ENCODE data around the gene CCDC92B.

The CCDC92B gene

DNA sequence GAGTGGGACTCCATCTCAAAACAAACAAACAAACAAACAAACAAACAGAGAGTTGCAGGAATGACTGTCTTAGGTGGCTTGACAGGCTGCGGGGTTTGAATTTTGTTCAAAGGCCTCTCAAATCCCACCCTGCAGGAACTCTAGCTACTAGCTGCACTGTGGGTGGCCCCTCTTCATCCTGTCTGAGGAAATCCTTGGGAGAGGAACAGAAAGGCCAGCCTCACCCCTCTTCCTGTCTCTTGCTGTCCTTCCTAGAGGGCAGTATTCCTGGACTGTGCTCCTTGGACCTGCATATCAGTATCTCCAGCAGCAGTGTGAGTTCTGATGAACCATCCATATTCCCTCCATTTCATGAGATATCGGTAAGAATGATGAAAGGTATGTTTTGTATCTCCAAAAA lies 2.0 kb upstream of the CCDC92B start:
- Histone ChIP-seq H3K9ac (no peak overlapping the region), H3K27me3 (peaks cover 74% of the 10 kb centered on the region), H3K36me3 (no peaks in the 10 kb centered on the region), H3K4me2 (no peak overlapping the region), H3K27ac (no peak overlapping the region), H4K20me1 (peaks cover 25% of the 10 kb centered on the region; the same call in 1 of the 2 replicates), H3K4me3 (no peak overlapping the region), H3K9me3 (peaks cover 6% of the 10 kb centered on the region; the same call in 1 of the 2 replicates), H3K4me1 (no peaks in the 10 kb centered on the region)
- no peak for TF ChIP-seq Cebpa-rat (IDR thresholded peaks at IDR 0.05)

DNA sequence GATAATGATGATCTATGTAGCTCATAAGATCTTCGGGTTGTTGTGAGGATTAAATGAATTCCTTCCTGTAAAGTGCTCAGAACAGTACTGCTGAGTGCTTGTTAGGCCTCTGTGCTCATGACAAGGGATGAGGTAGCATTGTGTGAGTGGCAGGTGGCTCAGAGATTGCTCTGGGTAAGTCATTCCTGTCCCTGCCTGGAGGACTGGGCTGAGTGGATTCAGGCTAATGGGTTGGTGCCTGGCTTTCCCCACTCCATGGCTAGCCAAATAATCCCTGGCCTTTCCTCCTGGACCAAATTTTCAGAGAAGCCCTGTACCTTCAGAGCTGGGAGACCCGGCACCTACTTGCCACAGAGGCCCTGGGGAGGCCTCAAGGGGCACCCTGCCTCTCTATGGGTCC lies 1.3 kb upstream of the CCDC92B start:
- Histone ChIP-seq H3K36me3 (no peaks in the 10 kb centered on the region), H3K9ac (no peak overlapping the region), H3K4me2 (no peak overlapping the region), H3K9me3 (no peaks in the 10 kb centered on the region; the same call in 1 of the 2 replicates), H3K4me1 (no peaks in the 10 kb centered on the region), H3K27ac (no peak overlapping the region), H3K27me3 (peaks cover 66% of the 10 kb centered on the region), H3K4me3 (no peak overlapping the region), H4K20me1 (peaks cover 25% of the 10 kb centered on the region; the same call in 1 of the 2 replicates)
- no peak for TF ChIP-seq Cebpa-rat (IDR thresholded peaks at IDR 0.05)

DNA sequence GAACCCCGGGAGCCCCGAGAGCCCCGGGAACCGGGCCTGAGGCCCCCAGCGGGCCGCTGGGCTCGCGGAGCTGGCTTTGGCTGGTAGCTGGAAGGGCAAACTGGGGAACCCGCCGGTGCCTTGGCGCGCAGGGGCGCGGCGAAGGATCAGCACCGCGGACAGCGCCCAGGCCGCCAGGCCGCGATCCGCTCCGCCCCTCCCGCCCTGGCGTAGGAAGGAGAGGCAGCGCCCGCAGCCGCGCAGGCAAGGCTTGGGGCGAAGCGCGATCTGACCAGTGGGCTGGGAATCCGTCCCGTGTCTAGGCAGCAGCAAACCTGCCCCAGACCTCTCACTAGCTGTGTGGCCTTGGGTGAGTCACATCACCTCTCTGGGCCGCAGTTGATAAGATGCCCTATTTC lies 331 bp upstream of the CCDC92B start:
- no peak for TF ChIP-seq Cebpa-rat (IDR thresholded peaks at IDR 0.05)
- Histone ChIP-seq H3K4me1 (no peaks in the 10 kb centered on the region), H3K4me3 (no peak overlapping the region), H3K4me2 (0 out of 2 replicates have a peak overlapping the region, but pooled peaks have one; percentile 11), H3K9ac (no peak overlapping the region), H3K27ac (no peak overlapping the region), H4K20me1 (peaks cover 25% of the 10 kb centered on the region; the same call in 1 of the 2 replicates), H3K27me3 (peaks cover 57% of the 10 kb centered on the region), H3K9me3 (no peaks in the 10 kb centered on the region), H3K36me3 (no peaks in the 10 kb centered on the region)

DNA sequence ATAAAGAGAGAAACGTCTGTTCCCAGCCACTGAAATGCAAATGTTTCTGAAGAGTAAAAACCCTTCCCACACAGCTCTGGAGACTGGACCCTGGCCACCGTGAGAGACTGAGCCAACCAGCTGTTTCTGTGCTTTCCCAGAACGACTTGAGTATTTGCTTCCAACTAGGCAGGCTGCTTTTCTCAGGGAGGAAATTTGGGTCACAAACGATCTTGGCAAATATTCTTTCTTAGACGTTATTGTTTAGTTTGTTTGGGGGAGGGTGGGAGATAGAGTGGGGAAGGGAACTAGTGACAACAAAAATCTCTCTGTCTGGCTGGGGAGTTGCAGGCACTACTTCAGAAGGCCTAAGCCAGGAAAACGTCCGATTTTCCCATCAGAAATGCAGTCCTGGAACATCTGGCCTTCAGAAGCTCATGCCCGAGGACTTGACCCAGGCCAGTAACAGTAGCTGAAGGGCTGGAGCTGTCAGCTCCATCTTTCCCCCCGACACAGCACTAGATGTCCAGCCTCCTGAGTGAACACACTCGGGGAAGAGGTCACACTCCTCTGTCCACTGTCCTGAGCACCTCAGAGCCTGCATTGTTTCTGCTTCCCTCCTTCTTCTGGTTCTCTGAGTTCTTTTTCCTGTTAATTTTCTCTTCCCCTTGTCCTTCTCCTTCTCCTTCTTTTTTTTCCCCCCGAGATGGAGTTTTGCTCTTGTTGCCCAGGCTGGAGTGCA lies 4.0 kb downstream of the CCDC92B start:
- Histone ChIP-seq H3K9ac (no peak overlapping the region), H3K9me3 (no peaks in the 10 kb centered on the region), H3K4me2 (no peak overlapping the region), H4K20me1 (peaks cover 21% of the 10 kb centered on the region; the same call in 1 of the 2 replicates), H3K27ac (no peak overlapping the region), H3K4me3 (no peak overlapping the region), H3K4me1 (no peaks in the 10 kb centered on the region), H3K27me3 (peaks cover 30% of the 10 kb centered on the region), H3K36me3 (no peaks in the 10 kb centered on the region)
- TF ChIP-seq Cebpa-rat (IDR thresholded peaks at IDR 0.05) = no peak

DNA sequence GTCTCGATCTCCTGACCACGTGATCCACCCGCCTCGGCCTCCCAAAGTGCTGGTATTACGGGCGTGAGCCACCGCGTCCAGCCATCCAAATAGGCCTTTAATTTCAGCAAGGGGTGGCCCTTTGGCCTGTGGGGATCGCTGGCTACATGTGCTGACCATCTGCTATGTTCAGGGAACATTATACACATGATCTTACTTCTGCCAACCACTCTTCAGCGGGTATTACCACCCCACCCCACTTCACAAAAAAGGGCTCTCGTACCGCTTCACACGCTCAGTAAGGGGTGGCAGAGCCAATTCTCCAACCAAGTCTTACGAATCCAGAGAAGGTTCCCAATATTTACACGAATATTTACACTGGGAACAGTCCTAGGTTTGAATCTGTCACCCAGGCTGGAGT lies 11.8 kb downstream of the CCDC92B start:
- Histone ChIP-seq H3K27me3 (no peaks in the 10 kb centered on the region), H4K20me1 (no peaks in the 10 kb centered on the region), H3K4me2 (no peak overlapping the region), H3K9ac (no peak overlapping the region), H3K36me3 (no peaks in the 10 kb centered on the region), H3K4me1 (no peaks in the 10 kb centered on the region), H3K27ac (no peak overlapping the region), H3K4me3 (no peak overlapping the region), H3K9me3 (no peaks in the 10 kb centered on the region)
- no peak for TF ChIP-seq Cebpa-rat (IDR thresholded peaks at IDR 0.05)

DNA sequence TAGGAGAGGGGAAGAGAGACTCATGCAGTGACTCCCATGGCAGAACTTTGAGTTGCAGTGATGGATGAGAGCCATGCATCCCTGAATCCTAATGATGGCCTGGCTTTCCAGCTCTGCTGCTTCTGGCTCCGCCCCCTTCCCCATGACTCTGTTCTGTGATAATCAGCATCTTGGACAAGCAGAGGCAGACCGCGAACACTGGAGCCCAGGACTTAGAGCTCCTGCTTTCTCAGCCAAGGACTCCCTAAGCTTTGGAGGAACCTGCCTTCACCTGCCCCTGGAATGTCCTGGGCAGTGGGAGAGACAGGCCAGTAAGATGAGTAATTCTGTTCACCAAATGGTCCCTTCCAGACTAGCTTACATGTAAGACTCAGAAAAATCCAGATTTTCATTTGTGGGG lies 12.5 kb downstream of the CCDC92B start:
- H3K4me3 ChIP-seq = no peak overlapping the region
- H3K4me1 ChIP-seq = no peaks in the 10 kb centered on the region
- TF ChIP-seq Cebpa-rat (IDR thresholded peaks at IDR 0.05) = no peak
- no peaks in the 10 kb centered on the region for H3K27me3 ChIP-seq
- no peaks in the 10 kb centered on the region for H4K20me1 ChIP-seq
- no peak overlapping the region for H3K9ac ChIP-seq
- no peak overlapping the region for H3K27ac ChIP-seq
- no peaks in the 10 kb centered on the region for H3K9me3 ChIP-seq
- H3K36me3 ChIP-seq = no peaks in the 10 kb centered on the region
- no peak overlapping the region for H3K4me2 ChIP-seq

DNA sequence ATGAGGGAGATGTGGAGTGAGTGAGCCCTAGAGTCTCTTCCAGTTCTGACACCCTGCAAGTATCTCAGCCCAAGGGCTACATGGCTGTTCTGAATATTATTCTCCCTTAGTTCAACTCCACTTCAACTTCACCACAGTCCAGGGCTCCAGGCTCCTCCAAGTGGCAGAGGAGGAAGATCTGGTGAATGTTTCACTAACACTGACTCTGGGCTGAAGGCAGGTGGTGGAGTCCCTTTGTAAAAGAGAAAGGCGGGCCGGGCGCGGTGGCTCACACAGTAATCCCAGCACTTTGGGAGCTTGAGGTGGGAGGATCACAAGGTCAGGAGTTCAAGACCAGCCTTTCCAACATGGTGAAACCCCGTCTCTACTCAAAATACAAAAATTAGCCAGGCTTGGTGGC lies 13.6 kb downstream of the CCDC92B start:
- no peaks in the 10 kb centered on the region for H3K36me3 ChIP-seq
- H3K9ac ChIP-seq = no peak overlapping the region
- no peak for TF ChIP-seq Cebpa-rat (IDR thresholded peaks at IDR 0.05)
- H3K27me3 ChIP-seq = no peaks in the 10 kb centered on the region
- no peak overlapping the region for H3K4me2 ChIP-seq
- no peaks in the 10 kb centered on the region for H4K20me1 ChIP-seq
- no peaks in the 10 kb centered on the region for H3K4me1 ChIP-seq
- no peak overlapping the region for H3K4me3 ChIP-seq
- H3K9me3 ChIP-seq = no peaks in the 10 kb centered on the region
- no peak overlapping the region for H3K27ac ChIP-seq

DNA sequence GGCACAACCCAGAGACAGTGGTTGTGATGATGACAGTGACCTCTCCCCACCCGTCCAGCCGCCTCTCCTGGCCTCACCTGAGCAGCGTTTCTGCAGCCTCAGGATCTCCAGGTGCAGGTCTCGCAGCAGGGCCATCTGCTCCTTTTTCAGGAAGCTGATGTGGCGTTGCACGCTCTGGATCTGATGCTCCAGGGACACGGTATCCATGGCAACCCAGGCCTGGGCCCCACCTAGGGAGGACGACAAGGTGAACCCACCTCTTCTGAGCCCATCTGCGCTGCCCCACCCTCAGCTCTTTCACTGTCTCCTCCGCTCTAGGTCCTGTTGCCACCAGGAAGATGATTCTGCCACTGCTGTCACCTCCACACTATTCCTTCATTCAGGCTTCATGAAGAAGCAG lies 14.5 kb downstream of the CCDC92B start:
- H3K27me3 ChIP-seq = no peaks in the 10 kb centered on the region
- no peak overlapping the region for H3K9ac ChIP-seq
- H3K36me3 ChIP-seq = no peaks in the 10 kb centered on the region
- H4K20me1 ChIP-seq = no peaks in the 10 kb centered on the region
- TF ChIP-seq Cebpa-rat (IDR thresholded peaks at IDR 0.05) = no peak
- H3K9me3 ChIP-seq = no peaks in the 10 kb centered on the region
- H3K4me2 ChIP-seq = no peak overlapping the region
- H3K4me1 ChIP-seq = no peaks in the 10 kb centered on the region
- no peak overlapping the region for H3K27ac ChIP-seq
- no peak overlapping the region for H3K4me3 ChIP-seq

DNA sequence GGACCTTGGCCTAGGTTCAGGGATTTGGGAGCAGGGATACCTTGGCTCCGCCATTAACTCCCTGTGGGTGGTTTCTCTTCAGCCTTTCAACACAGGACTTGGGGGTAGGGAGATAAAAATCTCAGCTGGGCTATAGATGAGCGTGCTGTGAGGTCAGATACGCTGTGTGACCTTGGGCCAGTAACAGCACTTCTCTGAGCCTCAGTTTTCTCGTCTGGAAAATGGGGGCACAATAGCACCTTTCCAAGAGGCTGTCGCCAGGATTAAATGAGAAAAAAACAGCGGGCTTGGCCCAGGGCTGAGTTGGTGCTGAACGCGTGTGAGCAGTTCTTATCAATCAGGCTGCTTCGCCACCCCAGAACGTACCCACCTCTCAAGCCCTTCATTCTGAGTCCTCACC lies 17.6 kb downstream of the CCDC92B start:
- no peaks in the 10 kb centered on the region for H4K20me1 ChIP-seq
- TF ChIP-seq Cebpa-rat (IDR thresholded peaks at IDR 0.05) = no peak
- no peaks in the 10 kb centered on the region for H3K9me3 ChIP-seq
- H3K27me3 ChIP-seq = peaks cover 5% of the 10 kb centered on the region; the same call in 1 of the 2 replicates
- H3K27ac ChIP-seq = no peak overlapping the region
- H3K4me3 ChIP-seq = no peak overlapping the region
- peaks cover 8% of the 10 kb centered on the region for H3K4me1 ChIP-seq
- H3K36me3 ChIP-seq = no peaks in the 10 kb centered on the region
- H3K4me2 ChIP-seq = no peak overlapping the region
- no peak overlapping the region for H3K9ac ChIP-seq

DNA sequence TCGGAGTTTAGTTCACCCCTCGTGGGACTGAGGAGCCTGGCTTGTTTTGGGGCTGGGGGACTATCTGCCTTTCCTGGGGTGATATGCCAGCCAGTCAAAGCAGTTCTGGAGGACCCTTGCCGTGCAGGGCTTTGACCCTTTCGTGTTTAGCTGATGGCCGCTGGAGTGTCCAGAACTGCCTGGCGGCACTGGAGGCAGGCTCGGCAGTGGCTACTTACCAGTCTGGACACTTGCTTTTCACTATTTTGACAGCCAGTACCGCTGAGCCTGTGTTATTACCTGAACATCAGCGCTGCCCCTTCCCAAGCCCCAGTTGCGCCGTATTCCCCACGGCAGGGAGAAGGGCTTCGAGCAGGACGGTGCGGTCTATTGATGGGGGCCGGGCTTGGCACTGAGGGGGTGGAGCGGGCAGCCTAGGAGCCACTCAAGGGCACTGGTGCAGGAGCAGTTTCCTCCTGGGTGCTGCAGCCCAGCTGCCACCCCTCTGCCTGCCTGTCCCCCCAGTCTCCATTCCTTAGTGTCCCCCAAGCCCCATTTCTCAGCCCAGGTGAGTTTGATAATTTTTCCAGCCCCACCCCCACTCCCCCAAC lies 18.6 kb downstream of the CCDC92B start:
- no peak for TF ChIP-seq Cebpa-rat (IDR thresholded peaks at IDR 0.05)
- Histone ChIP-seq H3K9me3 (no peaks in the 10 kb centered on the region), H3K4me1 (peaks cover 8% of the 10 kb centered on the region), H3K27ac (no peak overlapping the region), H4K20me1 (no peaks in the 10 kb centered on the region), H3K4me2 (no peak overlapping the region), H3K36me3 (no peaks in the 10 kb centered on the region), H3K27me3 (peaks cover 15% of the 10 kb centered on the region), H3K4me3 (no peak overlapping the region), H3K9ac (no peak overlapping the region)

All from BLaER1 (cell line).